GM19468 (cell line): ENCODE results near the gene G0S2.
A peak's percentile ranks its signal among the peaks of the same experiment; 100 is the strongest.
"Not testable (repeated sequence)": the region's sequence is repeated elsewhere in the genome, so short reads cannot be mapped to it uniquely, and the experiment has no call there.

Experiments used
- ATAC-seq: cut with Tn5 transposase; IDR thresholded peaks from one replicate; pipeline ENCODE4 v1.9.1; 2021; ENCODE audit warnings: mild to moderate bottlenecking, moderate library complexity, moderate number of reproducible peaks; ENCODE audit not compliant: unreplicated experiment; ENCODE audit errors: extremely low read depth

Gene G0S2

GRCh38 chr1:209673631-209674417 is 1.4 kb upstream of the G0S2 start:
- ATAC-seq: no peak

GRCh38 chr1:209675565-209676154 is 448 bp downstream of the G0S2 start:
- no peak for ATAC-seq

DNA sequence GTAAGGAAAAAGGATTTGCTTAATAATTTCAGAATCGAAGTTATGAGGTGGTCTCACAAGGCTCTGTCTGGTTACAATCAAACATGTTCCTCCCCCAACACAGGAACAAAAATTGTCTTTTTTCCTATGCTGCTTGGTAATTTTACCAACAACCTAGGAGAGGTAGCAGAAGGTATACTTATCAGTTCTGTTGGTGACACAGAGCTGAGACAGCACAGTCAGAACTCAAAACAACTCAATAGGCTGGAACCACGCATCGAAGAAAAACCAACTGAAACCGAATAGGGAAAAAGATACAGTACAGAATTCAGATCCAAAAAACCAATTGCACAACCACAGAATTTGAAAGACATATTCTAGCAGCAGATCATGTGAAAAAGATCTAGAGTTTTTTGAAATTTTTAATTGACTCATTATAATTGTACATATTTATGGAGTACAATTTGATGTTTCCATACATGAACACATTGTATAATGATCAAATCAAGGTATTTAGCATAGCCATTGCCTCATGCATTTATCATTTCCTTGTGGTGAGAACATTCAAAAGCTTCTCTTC is 3.8 kb downstream of the G0S2 start:
- no peak for ATAC-seq

DNA sequence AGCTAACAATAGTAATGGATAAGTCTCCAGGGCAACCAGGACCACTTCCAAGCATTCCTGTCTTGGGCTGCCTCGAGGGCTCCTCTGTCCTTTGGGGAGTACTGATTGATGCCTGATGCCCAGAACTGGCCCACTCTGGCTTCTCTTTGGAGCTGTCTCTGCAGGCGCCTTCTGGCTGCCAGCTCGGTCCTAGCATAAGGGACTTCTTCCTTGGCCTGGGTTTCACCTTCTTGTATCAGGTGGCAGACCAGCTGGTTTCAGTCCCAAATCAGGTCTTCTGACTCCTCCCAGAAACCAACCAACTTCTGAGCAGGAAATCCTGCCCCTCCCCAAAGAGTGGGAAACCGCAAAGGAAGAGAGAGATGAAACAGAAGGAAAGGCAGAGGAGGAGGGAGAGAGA is 10.6 kb downstream of the G0S2 start:
- peak; percentile 57 for ATAC-seq

DNA sequence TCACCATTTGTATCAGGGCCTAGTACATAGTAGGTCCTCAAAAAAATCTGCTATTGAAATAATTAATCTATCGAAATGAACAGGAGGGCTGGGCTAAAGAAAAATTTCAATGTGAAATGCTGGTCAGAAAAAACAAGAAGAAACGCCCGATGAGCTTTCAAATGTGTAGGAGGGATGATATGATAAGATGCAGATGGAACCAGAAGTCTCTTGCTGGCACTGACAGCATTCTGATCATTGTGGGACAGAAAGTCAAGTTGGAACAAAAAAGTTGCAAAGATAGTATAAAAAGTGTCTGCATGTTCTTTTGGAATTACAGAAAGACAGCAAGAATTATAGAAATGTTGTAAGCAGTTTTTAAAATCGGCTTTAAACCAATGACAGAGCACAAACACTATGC is 11.1 kb downstream of the G0S2 start:
- ATAC-seq: no peak

- no peak for ATAC-seq
Observed at GRCh38 chr1:209688746-209689234, 13.6 kb downstream of the G0S2 start.

DNA sequence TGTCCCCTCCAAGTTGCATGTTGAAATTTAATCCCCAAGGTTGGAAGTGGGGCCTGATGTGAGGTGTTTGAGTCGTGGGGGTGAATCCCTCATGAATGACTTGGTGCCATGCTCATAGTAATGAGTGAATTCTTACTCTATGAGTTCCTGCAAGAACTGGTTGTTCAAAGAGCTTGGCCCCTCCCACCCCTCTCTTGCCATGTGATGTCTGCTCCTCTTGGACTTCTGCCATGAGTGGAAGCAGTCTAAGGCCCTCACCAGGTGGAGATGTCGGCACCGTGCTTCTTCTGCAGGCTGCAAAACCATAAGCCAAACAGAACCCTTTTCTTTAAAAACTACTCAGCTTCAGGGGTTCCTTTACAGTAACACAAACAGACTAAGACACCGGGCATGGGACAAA is 14.3 kb downstream of the G0S2 start:
- ATAC-seq: no peak

DNA sequence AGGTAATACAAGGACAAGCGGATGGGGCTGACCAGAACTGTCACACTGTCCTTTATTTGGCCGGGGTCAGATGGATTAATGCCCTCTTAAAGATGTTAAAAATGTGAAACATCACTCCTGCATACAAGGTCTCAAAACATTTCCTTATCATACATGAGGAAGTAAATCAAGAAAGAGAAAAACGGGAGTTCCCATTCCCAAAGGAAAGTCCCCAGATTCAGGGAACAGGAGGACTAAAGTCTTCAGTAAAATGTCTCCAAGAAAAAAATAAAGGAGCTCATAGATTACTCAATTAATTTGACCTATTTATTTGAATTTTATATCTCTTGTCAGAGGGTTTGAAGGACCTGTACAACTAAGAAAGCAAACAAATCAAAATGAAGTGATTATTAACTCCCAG is 16.0 kb downstream of the G0S2 start:
- no peak for ATAC-seq

- no peak for ATAC-seq
Observed at GRCh38 chr1:209692296-209692695, 17.1 kb downstream of the G0S2 start.

- peak; percentile 46 for ATAC-seq
Observed at GRCh38 chr1:209692745-209693504, 17.7 kb downstream of the G0S2 start.

DNA sequence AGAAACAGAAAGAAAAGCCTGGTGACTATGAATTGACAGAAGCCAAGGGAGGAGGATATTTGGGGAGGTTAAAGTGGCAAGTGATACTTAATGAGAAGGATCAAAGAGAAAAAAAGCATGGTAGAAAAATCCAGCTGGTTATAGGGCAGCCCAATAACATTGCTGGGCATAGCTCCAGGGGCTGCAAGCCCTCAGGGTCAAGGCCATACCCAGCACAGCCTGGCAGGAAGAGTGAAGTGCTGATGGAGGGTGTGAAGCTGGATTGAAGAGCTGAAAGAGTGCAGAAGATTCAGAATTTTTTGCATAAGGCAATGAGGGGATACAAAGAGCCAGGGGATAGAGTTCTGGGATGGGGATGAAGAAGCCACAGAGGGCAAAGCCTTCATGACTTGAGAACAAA is 21.5 kb downstream of the G0S2 start:
- ATAC-seq: no peak

- ATAC-seq: no peak
Observed at GRCh38 chr1:209697126-209697525, 21.9 kb downstream of the G0S2 start.

DNA sequence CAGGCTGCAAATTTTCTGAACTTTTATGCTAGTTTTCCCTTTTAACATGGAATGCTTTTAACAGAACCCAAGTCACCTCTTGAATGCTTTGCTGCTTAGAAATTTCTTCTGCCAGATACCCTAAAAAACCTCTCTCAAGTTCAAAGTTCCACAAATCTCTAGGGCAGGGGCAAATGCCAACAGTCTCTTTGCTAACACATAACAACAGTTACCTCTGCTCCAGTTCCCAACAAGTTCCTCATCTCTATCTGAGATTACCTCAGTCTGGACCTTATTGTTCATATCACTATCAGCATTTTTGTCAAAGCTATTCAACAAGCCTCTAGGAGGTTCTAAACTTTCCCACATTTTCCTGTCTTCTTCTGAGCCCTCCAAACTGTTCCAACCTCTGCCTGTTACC is 25.5 kb downstream of the G0S2 start:
- not testable (repeated sequence) for ATAC-seq

DNA sequence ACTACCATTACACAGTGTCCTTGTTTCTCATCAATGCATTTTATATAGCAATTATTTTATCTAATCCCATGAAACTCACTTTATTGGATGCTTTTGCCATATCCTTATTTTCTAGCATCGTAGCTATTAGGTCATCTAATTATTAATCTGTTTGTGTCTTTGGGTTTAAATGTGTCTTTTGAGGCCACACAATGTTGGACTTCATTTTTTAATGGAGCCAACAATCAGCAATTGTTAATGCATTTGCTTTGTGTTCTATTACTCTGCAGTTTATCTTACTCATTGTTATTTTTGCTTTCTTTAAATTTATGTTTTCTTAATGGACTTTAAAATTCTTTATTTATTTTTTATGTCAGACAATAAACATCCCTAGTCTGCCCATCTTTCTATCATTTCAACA is 27.6 kb downstream of the G0S2 start:
- no peak for ATAC-seq

GRCh38 chr1:209703834-209704504 is 28.8 kb downstream of the G0S2 start:
- no peak for ATAC-seq

DNA sequence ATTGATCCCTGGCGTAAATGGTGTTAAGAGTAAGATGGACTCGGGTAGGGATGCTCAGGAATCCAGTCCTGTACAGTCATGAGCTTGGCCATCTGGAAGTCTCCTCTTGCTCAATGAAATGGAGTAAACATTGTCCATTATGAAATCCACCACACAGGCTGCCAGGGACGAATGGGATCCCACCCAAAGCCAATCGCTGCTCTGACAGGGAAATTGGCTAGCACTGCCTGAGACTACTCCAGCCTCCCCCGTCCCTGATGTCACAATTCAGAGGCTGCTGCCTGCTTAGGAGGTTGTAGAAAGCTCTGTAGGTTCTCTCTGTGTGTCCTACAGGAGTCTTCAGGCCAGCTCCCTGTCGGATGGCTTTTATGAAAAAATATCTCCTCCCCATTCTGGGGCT is 29.4 kb downstream of the G0S2 start, which contains the start of gene HSD11B1:
TSS of gene HSD11B1 (plus strand) at position 263 of the 400 bp plus-strand sequence. CDS start at position 360, 97 bp downstream.
- ATAC-seq: no peak

DNA sequence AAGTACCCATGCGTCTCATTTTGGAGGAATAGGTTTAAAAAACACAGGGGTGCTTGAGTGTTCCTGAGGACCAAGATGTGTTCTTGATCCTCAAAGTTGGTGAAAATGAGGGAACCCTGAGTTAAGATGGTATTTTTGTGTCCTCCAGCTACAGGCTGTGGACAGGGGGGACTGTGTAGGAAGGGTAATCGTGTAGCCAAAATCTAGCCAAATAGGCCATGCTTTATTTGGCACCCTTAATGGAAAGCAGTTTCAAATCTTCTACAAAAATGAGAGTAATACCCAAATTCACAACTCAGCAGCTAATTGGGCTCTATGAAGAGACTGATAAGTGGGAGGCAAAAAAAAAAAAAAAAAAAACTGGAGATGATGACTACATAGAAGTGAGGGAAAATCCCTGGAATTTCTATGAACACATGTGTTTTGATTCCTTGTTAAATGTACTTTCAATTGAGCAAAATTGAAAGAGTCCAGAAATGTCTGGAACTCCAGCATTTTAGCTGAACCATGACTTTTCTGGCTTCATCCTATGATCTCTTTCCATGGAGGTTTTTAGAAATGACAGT is 29.9 kb downstream of the G0S2 start:
- no peak for ATAC-seq

DNA sequence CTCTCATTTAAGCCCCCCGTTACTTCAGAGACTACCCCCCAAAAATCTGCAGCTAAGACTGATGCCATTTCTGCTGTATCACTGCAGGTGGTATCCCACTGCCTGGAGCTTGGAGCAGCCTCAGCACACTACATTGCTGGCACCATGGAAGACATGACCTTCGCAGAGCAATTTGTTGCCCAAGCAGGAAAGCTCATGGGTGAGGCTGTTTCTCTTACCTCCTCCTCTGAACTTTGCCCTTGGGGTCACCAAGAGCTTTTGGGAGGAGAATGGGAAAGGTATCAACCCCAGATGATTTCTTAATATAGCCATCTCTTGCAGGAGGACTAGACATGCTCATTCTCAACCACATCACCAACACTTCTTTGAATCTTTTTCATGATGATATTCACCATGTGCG is 31.4 kb downstream of the G0S2 start:
- ATAC-seq: no peak

- ATAC-seq: no peak
Observed at GRCh38 chr1:209707308-209707707, 32.1 kb downstream of the G0S2 start.

- ATAC-seq: no peak
Observed at GRCh38 chr1:209708297-209708696, 33.1 kb downstream of the G0S2 start.
